T47D (cell line): ENCODE results near the gene MT1G.

Source experiments
- DNase-seq, 2 experiments: peaks; one replicate each; pipeline versions ENCODE4 v3.0.0 to v3.0.0-alpha.2; 2011 to 2012; ENCODE audit warnings: low read depth in 1 of 2, low spot score in 1 of 2
- JUND ChIP-seq: IDR thresholded peaks from 2 replicates; pipeline ENCODE4 v1.6.1; 2012; ENCODE audit warnings: low read depth
- in situ Hi-C: cut with HindIII; loops from 2 replicates; pipeline ENCODE4 v1.10.0; 2016; ENCODE audit warnings: low sequenced_read_pairs, low pct_unique_long_range_greater_than_20kb

The MT1G gene

GRCh38 chr16:56700195-56700594 is 32.3 kb upstream of the MT1G start:
- no peak for DNase-seq
- in situ Hi-C loops: no loop called here
- no peak for TF ChIP-seq JUND

GRCh38 chr16:56697456-56698155 is 29.7 kb upstream of the MT1G start:
- no peak for DNase-seq
- no peak for TF ChIP-seq JUND
- in situ Hi-C loops: no loop called here

- in situ Hi-C loops: no loop called here
- no peak for DNase-seq
- no peak for TF ChIP-seq JUND
These were observed 27.4 kb upstream of the MT1G start for GRCh38 chr16:56695246-56695645.

DNA sequence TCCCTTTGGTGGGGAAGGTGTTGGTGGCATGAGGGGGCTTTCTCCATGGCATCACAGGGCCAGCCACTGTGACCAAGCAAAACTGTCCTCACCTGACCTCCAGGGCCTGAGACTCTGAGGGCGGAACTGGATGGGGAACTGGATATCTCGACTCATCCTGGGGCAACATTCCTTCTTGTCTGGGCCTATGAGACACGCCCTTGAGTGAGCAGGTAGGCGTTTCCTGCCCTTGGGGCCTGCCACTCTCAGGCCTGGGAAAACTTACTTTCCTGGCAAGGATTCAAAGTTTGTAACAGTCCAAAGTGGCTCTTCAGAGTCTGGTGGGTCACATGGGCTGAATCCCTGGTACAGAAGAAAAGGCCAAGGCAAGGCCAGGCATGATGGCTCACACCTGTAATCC is 24.0 kb upstream of the MT1G start:
- peak; percentile 4 to 89 for DNase-seq
- in situ Hi-C loops: no loop called here

DNA sequence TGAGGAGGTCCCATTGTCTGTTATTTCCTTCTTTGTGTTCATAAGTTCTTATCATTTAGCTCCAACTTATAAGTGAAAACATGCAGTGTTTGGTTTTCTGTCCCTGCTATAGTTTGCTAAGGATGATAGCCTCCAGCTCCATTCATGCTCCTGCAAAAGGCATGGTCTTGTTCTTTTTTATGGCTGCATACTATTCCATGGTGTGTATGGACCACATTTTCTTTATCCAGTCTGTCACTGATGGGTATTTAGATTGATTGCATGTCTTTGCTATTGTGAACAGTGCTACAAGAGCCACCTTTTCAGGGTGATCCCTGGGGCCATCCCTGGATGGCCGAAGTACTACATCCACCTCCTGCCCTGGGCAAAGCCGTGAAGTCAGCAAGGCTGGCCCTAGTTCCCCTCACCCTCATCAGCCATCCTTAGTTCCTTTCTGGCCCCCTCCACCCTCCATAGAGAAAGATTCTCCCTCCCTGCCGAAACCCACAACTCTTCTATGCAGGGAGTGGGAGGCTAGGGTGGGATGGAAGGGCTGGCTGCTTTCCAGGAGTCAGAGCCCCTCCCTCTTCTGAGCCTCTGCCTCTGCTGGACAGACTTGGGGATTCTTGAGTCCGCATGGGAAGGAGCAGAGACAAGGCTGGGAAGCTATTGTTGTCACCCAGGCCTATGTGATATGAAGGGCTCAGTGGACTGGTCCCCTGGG is 22.7 kb upstream of the MT1G start:
- in situ Hi-C loops: no loop called here
- DNase-seq: no peak
- no peak for TF ChIP-seq JUND

More for the DNA sequence above, 24.0 kb upstream of the MT1G start:
- TF ChIP-seq JUND: no peak

DNA sequence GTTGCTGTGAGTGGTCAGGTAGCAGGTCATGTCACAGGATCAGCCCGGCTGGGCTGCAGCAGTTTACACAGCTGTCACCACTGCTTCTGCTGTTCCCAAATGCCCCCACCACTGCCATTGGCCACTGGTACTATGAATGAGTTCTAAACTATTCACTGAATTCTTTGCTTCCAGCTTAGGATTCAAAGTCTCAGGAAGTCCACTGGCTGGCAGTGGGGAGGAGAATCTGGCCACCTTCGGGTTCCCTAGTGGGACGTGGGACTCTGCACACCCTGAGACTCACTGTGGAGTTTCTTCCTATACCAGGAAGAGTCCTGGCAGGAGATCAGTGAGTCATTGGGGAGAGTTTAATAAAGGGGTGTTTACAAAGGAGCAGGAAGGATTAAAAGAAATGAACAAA is 21.3 kb upstream of the MT1G start:
- no peak for DNase-seq
- no peak for TF ChIP-seq JUND
- in situ Hi-C loops: no loop called here

GRCh38 chr16:56688762-56689161 is 20.9 kb upstream of the MT1G start:
- in situ Hi-C loops: no loop called here
- DNase-seq: no peak
- TF ChIP-seq JUND: no peak

DNA sequence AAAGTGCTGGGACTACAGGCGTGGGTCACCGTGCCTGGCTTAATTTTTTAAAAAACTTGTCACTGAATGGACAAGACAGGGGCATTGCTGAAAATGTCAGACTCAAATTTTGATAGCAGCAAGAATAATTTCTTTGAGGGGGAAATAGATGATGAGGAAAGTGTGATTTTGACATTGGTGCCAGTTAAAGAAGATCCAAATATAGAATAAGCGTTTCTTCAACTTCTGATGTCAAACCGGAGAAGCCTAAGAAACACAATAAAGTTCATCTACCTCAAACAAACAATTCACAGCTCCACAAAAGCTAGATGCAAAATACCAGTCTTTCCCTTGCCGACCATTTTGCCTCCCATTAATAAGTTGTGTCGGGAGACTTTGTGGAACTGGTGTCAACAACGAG is 18.9 kb upstream of the MT1G start:
- TF ChIP-seq JUND: no peak
- in situ Hi-C loops: no loop called here
- DNase-seq: no peak

DNA sequence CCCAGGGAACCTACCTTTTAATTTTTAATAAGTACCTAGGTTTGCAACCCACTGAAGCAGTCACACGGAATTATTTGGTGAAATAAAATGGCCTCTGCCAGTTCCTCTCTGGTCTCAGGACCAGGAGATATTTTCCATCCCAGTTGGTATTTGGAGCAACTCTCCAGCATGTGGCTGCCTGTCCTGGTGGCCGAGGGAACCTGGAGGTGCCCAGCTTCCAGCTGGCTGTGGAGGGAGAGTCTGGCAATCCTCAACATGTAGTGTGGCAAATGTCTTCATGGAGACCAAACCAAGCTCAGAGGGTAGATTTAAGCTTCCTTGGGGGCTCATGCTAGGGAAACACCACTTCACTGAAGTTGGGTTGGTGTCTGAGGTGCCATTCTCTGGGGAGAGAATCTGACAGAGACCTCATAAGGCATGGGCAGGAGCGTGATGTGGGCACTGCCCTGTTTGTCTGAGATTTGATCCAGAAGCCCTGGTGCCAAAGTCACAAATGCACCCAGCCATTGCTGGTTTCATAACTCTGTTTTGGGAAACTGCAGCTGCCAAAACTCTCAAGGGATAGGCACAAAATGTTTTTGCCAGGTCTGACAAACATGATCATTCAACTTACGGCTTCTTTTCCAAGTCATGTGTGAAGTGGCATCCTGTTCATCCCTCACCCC is 17.2 kb upstream of the MT1G start:
- no peak for DNase-seq
- in situ Hi-C loops: no loop called here
- TF ChIP-seq JUND: no peak

- DNase-seq: no peak
- TF ChIP-seq JUND: no peak
- in situ Hi-C loops: no loop called here
These were observed 16.5 kb upstream of the MT1G start for GRCh38 chr16:56684256-56684925.

- no peak for DNase-seq
- in situ Hi-C loops: no loop called here
- TF ChIP-seq JUND: no peak
These were observed 15.7 kb upstream of the MT1G start for GRCh38 chr16:56683424-56684172.

DNA sequence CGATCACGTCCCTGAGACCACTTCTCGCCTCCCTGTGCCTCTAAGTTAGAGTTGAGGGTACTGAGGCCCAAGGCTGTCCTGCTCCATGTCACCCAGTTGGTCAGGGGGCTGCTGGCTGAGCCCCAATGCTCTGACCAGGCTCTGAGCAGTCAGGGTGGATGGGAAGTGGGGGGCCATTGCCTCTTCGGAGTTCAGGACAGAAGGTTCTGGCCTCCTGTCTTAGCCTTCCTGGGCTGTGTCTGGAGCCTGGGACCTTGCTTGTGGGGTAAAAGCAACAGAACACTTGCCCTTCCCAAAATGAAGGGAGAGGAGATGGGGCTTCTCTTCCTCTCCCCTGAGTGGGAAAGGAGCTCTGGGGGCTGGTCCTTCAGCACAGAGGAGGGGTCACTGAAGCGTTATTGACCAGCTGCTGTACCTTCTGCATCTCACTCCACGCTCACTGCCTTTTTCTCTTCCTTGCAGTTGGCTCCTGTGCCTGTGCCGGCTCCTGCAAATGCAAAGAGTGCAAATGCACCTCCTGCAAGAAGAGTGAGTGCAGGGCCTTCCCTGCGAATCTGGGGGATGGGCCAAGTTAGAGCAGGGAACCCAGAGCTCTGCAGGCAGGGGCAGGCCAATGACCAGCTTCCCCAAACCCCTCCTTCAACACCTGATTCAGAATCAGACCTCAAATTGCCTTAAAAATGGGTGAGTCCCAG is 15.0 kb upstream of the MT1G start:
- in situ Hi-C loops: no loop called here
- no peak for DNase-seq
- no peak for TF ChIP-seq JUND
